CD14-positive monocyte (primary cell): Measurements from ENCODE around the gene PHRF1. TPM values are rescaled to one million over a fixed set of nuclear protein-coding genes. Genes with fewer than 3 reads are reported as not detected.

Experiments used
- DNase-seq, 3 donors: peaks; one replicate each; pipeline ENCODE4 v3.0.0-alpha.2; 2011 to 2022
- H2AFZ ChIP-seq: 2 replicates; pipeline ENCODE4 v1.6.0; 2012; ENCODE audit warnings: mild to moderate bottlenecking, low read depth, low read length, inconsistent platforms; ENCODE audit not compliant: insufficient read depth, poor library complexity, severe bottlenecking
- H3K27ac ChIP-seq, 2 donors: 1 replicate in 1 of 2; 2 replicates in 1 of 2; pipeline ENCODE4 v1.5.1; 2012 to 2013; ENCODE audit warnings: low read length in 2 of 2, control low read depth in 1 of 2, inconsistent platforms in 1 of 2, low read depth in 1 of 2, mild to moderate bottlenecking in 1 of 2
- H3K27me3 ChIP-seq, 2 donors: one replicate each; pipeline versions ENCODE4 v1.6.0 to v1.6.1; 2011 to 2013; ENCODE audit warnings: low read length in 2 of 2; ENCODE audit not compliant: control insufficient read depth in 2 of 2, insufficient read depth in 2 of 2
- H3K36me3 ChIP-seq, 2 donors: replicated peaks in 1 of 2; 1 replicate in 1 of 2; 2 replicates in 1 of 2; pipeline versions ENCODE4 v1.5.1 to v1.6.1; 2012 to 2013; ENCODE audit warnings: low read length in 2 of 2, control low read depth in 1 of 2, inconsistent platforms in 1 of 2, mild to moderate bottlenecking in 1 of 2; ENCODE audit not compliant: insufficient read depth in 2 of 2, control insufficient read depth in 1 of 2
- H3K4me1 ChIP-seq, 2 donors: 1 replicate in 1 of 2; 2 replicates in 1 of 2; pipeline versions ENCODE4 v1.5.1 to v1.6.1; 2012 to 2013; ENCODE audit warnings: low read length in 2 of 2, control low read depth in 1 of 2, inconsistent platforms in 1 of 2, mild to moderate bottlenecking in 1 of 2, moderate library complexity in 1 of 2; ENCODE audit not compliant: insufficient read depth in 2 of 2, control insufficient read depth in 1 of 2
- H3K4me2 ChIP-seq: replicated peaks from 2 replicates; pipeline ENCODE3; 2012; ENCODE audit warnings: low read length, moderate library complexity, mild to moderate bottlenecking; ENCODE audit not compliant: poor library complexity, severe bottlenecking; ENCODE audit errors: extremely low read depth
- H3K4me3 ChIP-seq, 3 experiments: fragments of 200-600 bp in 1 of 3; sonication (generic) in 1 of 3; replicated peaks in 1 of 3; 1 replicate in 2 of 3; 2 replicates in 1 of 3; pipeline ENCODE4 v1.5.1; 2011 to 2013; ENCODE audit warnings: low read length in 3 of 3, mild to moderate bottlenecking in 3 of 3, control low read depth in 2 of 3, low read depth in 2 of 3, inconsistent platforms in 1 of 3, moderate library complexity in 1 of 3
- H3K79me2 ChIP-seq: 2 replicates; pipeline ENCODE4 v1.6.0; 2012; ENCODE audit warnings: mild to moderate bottlenecking, control low read depth, inconsistent platforms, low read length, moderate library complexity; ENCODE audit not compliant: insufficient read depth
- H3K9ac ChIP-seq: 2 replicates; pipeline ENCODE4 v1.6.0; 2017; ENCODE audit warnings: low read length, mild to moderate bottlenecking; ENCODE audit not compliant: insufficient read depth, poor library complexity, severe bottlenecking
- H3K9me3 ChIP-seq, 2 donors: replicated peaks in 1 of 2; 1 replicate in 1 of 2; 2 replicates in 1 of 2; pipeline versions ENCODE4 v1.5.1 to v1.6.1; 2012 to 2013; ENCODE audit warnings: low read length in 2 of 2, control low read depth in 1 of 2; ENCODE audit not compliant: control insufficient read depth in 1 of 2, insufficient read depth in 1 of 2
- H4K20me1 ChIP-seq: 2 replicates; pipeline ENCODE4 v1.6.0; 2012; ENCODE audit warnings: mild to moderate bottlenecking, low read length, control low read depth, moderate library complexity; ENCODE audit not compliant: insufficient read depth
- H3K27ac Mint-ChIP-seq, 7 donors: one replicate each; pipeline ENCODE4 v1.8.0; 2020; ENCODE audit warnings: mild to moderate bottlenecking in 7 of 7, mixed read lengths in 7 of 7, moderate library complexity in 6 of 7, inconsistent platforms in 2 of 7
- H3K27me3 Mint-ChIP-seq, 3 donors: one replicate each; pipeline ENCODE4 v1.8.0; 2021 to 2022; ENCODE audit warnings: low read depth in 3 of 3, mild to moderate bottlenecking in 3 of 3, mixed read lengths in 3 of 3, moderate library complexity in 3 of 3, inconsistent platforms in 1 of 3
- H3K36me3 Mint-ChIP-seq, 2 donors: one replicate each; pipeline ENCODE4 v1.8.0; 2020; ENCODE audit warnings: mixed read lengths in 2 of 2, inconsistent platforms in 1 of 2, mild to moderate bottlenecking in 1 of 2
- H3K4me1 Mint-ChIP-seq: one replicate; pipeline ENCODE4 v1.8.0; 2020; ENCODE audit warnings: mild to moderate bottlenecking, mixed read lengths
- H3K4me3 Mint-ChIP-seq, 2 donors: one replicate each; pipeline ENCODE4 v1.8.0; 2020; ENCODE audit warnings: mild to moderate bottlenecking in 2 of 2, mixed read lengths in 2 of 2, moderate library complexity in 1 of 2
- H3K9me3 Mint-ChIP-seq, 7 donors: one replicate each; pipeline ENCODE4 v1.8.0; 2020 to 2022; ENCODE audit warnings: mixed read lengths in 7 of 7, mild to moderate bottlenecking in 6 of 7, moderate library complexity in 6 of 7, inconsistent platforms in 2 of 7
- CTCF ChIP-seq: fragments of 200-600 bp; IDR thresholded peaks from one replicate; pipeline ENCODE4 v1.8.0; 2022; ENCODE audit warnings: antibody characterized with exemption, mild to moderate bottlenecking
- WGBS: methylation state at CpG from one replicate; pipeline ENCODE4 v1.1.5; 2013; ENCODE audit warnings: missing lambda C conversion rate; ENCODE audit not compliant: insufficient coverage; 5-methylcytosine and 5-hydroxymethylcytosine counted together
- intact Hi-C, 2 donors: fragments of 100-400 bp; cut with micrococcal nuclease; formaldehyde crosslinking; loops; one replicate each; pipeline versions ENCODE4 v1.15.0 to v1.15.1; 2023
- polyA plus RNA-seq, 3 donors: library from polyadenylated mRNA; depleted of rRNA in 1 of 3; unstranded in 2 of 3; stranded (reverse) in 1 of 3; fragments of 300-500 nt in 2 of 3; fragments of >200 nt in 1 of 3; fragmentation: Illumina TruSeq in 2 of 3; gene quantifications; 1 replicate in 2 of 3; 2 replicates in 1 of 3; pipeline ENCODE4 v1.2.3, GENCODE V29; 2012 to 2021

PHRF1 gene
- polyA plus RNA-seq, 3 donors: 1.3 to 11.1 (median 3.3) TPM

- no peak overlapping the region for H3K9ac ChIP-seq
- peak overlapping the region in 1 of 2 donors; percentile 87 for H3K4me3 Mint-ChIP-seq
- H3K27me3 ChIP-seq: peaks cover 6 to 34% of the 10 kb centered on the region in 2 donors
Measured at GRCh38 chr11:627308-627576, 51.0 kb downstream of the PHRF1 start.

GRCh38 chr11:628056-628455 is 51.8 kb downstream of the PHRF1 start:
- peaks cover 6 to 34% of the 10 kb centered on the region in 2 donors for H3K27me3 ChIP-seq
- H3K36me3 ChIP-seq: no peaks in the 10 kb centered on the region
- no peak overlapping the region for H3K27ac ChIP-seq
- peaks cover 6 to 13% of the 10 kb centered on the region in 2 donors for H3K4me1 ChIP-seq
- no peak for TF ChIP-seq CTCF
- no peak overlapping the region for H3K4me2 ChIP-seq
- Mint-ChIP-seq H3K4me3 (peak overlapping the region in 1 of 2 donors; percentile 87), H3K27ac (no peak overlapping the region), H3K36me3 (peaks cover 12 to 18% of the 10 kb centered on the region in 2 donors), H3K9me3 (peaks cover 0 to 16% (median 8%) of the 10 kb centered on the region in 7 donors), H3K4me1 (peaks cover 20% of the 10 kb centered on the region), H3K27me3 (peaks cover 40 to 47% (median 41%) of the 10 kb centered on the region in 3 donors)
- intact Hi-C loops: no loop called here
- H3K9ac ChIP-seq: no peak overlapping the region
- H4K20me1 ChIP-seq: peaks cover 9% of the 10 kb centered on the region
- no peak overlapping the region for H2AFZ ChIP-seq
- 97% methylated on average over 27 of the region's 31 CpGs for WGBS
- no peak overlapping the region for H3K4me3 ChIP-seq
- H3K9me3 ChIP-seq: no peaks in the 10 kb centered on the region
- no peaks in the 10 kb centered on the region for H3K79me2 ChIP-seq
- DNase-seq: no peak

More at GRCh38 chr11:627308-627576, 51.0 kb downstream of the PHRF1 start:
- no peak for TF ChIP-seq CTCF
- no peaks in the 10 kb centered on the region for H3K79me2 ChIP-seq
- no peak overlapping the region for H2AFZ ChIP-seq
- no peak for DNase-seq
- no peak overlapping the region for H3K4me2 ChIP-seq
- Mint-ChIP-seq H3K27ac (no peak overlapping the region), H3K4me1 (peaks cover 20% of the 10 kb centered on the region), H3K9me3 (peaks cover 0 to 16% (median 8%) of the 10 kb centered on the region in 7 donors), H3K36me3 (peaks cover 15 to 18% of the 10 kb centered on the region in 2 donors), H3K27me3 (peaks cover 40 to 47% (median 41%) of the 10 kb centered on the region in 3 donors)
- intact Hi-C loops: no loop called here
- H3K4me3 ChIP-seq: no peak overlapping the region
- H3K27ac ChIP-seq: no peak overlapping the region
- H3K9me3 ChIP-seq: no peaks in the 10 kb centered on the region
- H3K4me1 ChIP-seq: peaks cover 6 to 13% of the 10 kb centered on the region in 2 donors
- H3K36me3 ChIP-seq: no peaks in the 10 kb centered on the region
- H4K20me1 ChIP-seq: peaks cover 9% of the 10 kb centered on the region
- 48% methylated on average over 8 of the region's 28 CpGs for WGBS
